Measurements from ENCODE around the gene SLC9A7. TPM values are rescaled to one million over a fixed set of nuclear protein-coding genes. Genes with fewer than 3 reads are reported as not detected.

SLC9A7 gene
- total RNA-seq, 4 donors from 2014 or later, result 0.82 to 29.2 (median 2.3) TPM

GRCh38 chrX:46549914-46550313 is 209.0 kb downstream of the SLC9A7 start:
- Histone ChIP-seq H3K27ac (no peak overlapping the region), H3K9me3 (no peaks in the 10 kb centered on the region), H3K36me3 (no peaks in the 10 kb centered on the region), H3K27me3 (no peaks in the 10 kb centered on the region), H3K4me3 (no peak overlapping the region), H3K4me1 (peaks cover 0 to 12% (median 5%) of the 10 kb centered on the region in 4 donors)
- in situ Hi-C loops (cut with MboI; ENCODE audit: low pct_ligation_motif_present in 1 of 4, low pct_unique_long_range_greater_than_20kb in 1 of 4, low sequenced_read_pairs in 3 of 4), result loop anchor here in 1 of 4 donors (25.0 kb wide), 1 partner anchor 237 kb away; no protein-coding TSS in a partner anchor
- TF ChIP-seq POLR2A (IDR thresholded peaks at IDR 0.05) (no peak), EP300 (IDR thresholded peaks at IDR 0.05; ENCODE audit: low read depth) (no peak), CTCF (IDR thresholded peaks at IDR 0.05) (no peak), POLR2AphosphoS5 (IDR thresholded peaks at IDR 0.05) (no peak)
- no peak for DNase-seq
- WGBS, 2 donors (ENCODE audit: low coverage in 1 of 2), result 79% methylated on average over 1 of the region's 1 CpG; no CpG with 5 or more reads in 1 of the 2 donors
- intact Hi-C loops (cut with DNase I; ENCODE audit: low total_unique reads), result no loop called here

Small RNA genes lying within 50 kb of the gene (small RNA-seq; reads per million reads assigned to genes)
- 0 reads per million in 4 donors for gene RF00017

Other genes starting within 250 kb of the SLC9A7 start
- 10 to 100 TPM in 1 of 4 donors, 1 to 10 TPM in 2, under 1 TPM in 1; 0.37 to 11.0 (median 5.6) TPM for gene ZNF674, start 213.7 kb downstream of the SLC9A7 start, total RNA-seq
- 10 to 100 TPM in 1 of 4 donors, 1 to 10 TPM in 3; 4.9 to 10.3 (median 7.6) TPM for gene CHST7, start 185.4 kb downstream of the SLC9A7 start, total RNA-seq
- gene RP2, start 77.9 kb upstream of the SLC9A7 start, total RNA-seq, result 10 to 100 TPM in 2 of 4 donors, 1 to 10 TPM in 2; 1.2 to 15.0 (median 11.1) TPM
- 1 to 10 TPM in 3 of 4 donors, under 1 TPM in 1; 0.60 to 5.6 (median 3.1) TPM for gene JADE3, start 153.3 kb upstream of the SLC9A7 start, total RNA-seq

All from transverse colon (tissue), 4 donors.